ENCODE data around the gene IMPDH1.

IMPDH1 gene

GRCh38 chr7:128443831-128444600 is 34.2 kb upstream of the IMPDH1 start:
- TF ChIP-seq CTCF (IDR thresholded peaks at IDR 0.05) = no peak

GRCh38 chr7:128442356-128442755 is 32.6 kb upstream of the IMPDH1 start:
- TF ChIP-seq CTCF (IDR thresholded peaks at IDR 0.05) = no peak

GRCh38 chr7:128437426-128438332 is 27.9 kb upstream of the IMPDH1 start:
- no peak for TF ChIP-seq CTCF (IDR thresholded peaks at IDR 0.05)

GRCh38 chr7:128435327-128435686 is 25.5 kb upstream of the IMPDH1 start:
- TF ChIP-seq CTCF (IDR thresholded peaks at IDR 0.05) = no peak

GRCh38 chr7:128434413-128435326 is 24.9 kb upstream of the IMPDH1 start:
- no peak for TF ChIP-seq CTCF (IDR thresholded peaks at IDR 0.05)

GRCh38 chr7:128431754-128432153 is 22.0 kb upstream of the IMPDH1 start:
- TF ChIP-seq CTCF (IDR thresholded peaks at IDR 0.05) = no peak

GRCh38 chr7:128431221-128431620 is 21.4 kb upstream of the IMPDH1 start:
- no peak for TF ChIP-seq CTCF (IDR thresholded peaks at IDR 0.05)

All from LNCAP (cell line).